Tibial nerve (tissue), 4 donors: ENCODE data around the gene NOXO1.

Experiments
- CTCF ChIP-seq, 5 experiments: fragments of 200-600 bp in 3 of 5; fragments of 450-650 bp in 2 of 5; sonication (generic) in 3 of 5; IDR thresholded peaks; one replicate each; pipeline ENCODE4 v1.5.1; 2016 to 2019; ENCODE audit warnings: antibody characterized with exemption in 5 of 5, mild to moderate bottlenecking in 3 of 5, moderate library complexity in 2 of 5
- EP300 ChIP-seq, 2 donors: sonication (generic); formaldehyde crosslinking; IDR thresholded peaks; one replicate each; pipeline ENCODE4 v1.6.1; 2017; ENCODE audit warnings: antibody characterized with exemption in 2 of 2, mild to moderate bottlenecking in 1 of 2
- POLR2A ChIP-seq, 2 donors: fragments of 450-650 bp; IDR thresholded peaks; one replicate each; pipeline ENCODE4 v1.6.1; 2017; ENCODE audit warnings: antibody characterized with exemption in 2 of 2, mild to moderate bottlenecking in 2 of 2, moderate library complexity in 2 of 2

- TF ChIP-seq CTCF (IDR thresholded peaks at IDR 0.05) (no peak), POLR2A (IDR thresholded peaks at IDR 0.05) (no peak), EP300 (IDR thresholded peaks at IDR 0.05) (no peak)
These were observed 8.8 kb downstream of the NOXO1 start for GRCh38 chr16:1972490-1972877.
